Activated CD8-positive, alpha-beta memory T cell treated with anti-CD3 and anti-CD28 coated beads for 1 hour (primary cell): ENCODE data around the gene AARSD1.
"Not testable (repeated sequence)": the region's sequence is repeated elsewhere in the genome, so short reads cannot be mapped to it uniquely, and the experiment has no call there.

ENCODE experiments used
- DNase-seq, 2 donors: peaks; one replicate each; pipeline ENCODE4 v3.0.0-alpha.2; 2020; ENCODE audit warnings: low read depth in 1 of 2; ENCODE audit errors: extremely low read depth in 1 of 2

AARSD1 gene

GRCh38 chr17:42920922-42921321 is 43.3 kb downstream of the AARSD1 start:
- no peak for DNase-seq

- DNase-seq: no peak
These were observed 44.0 kb downstream of the AARSD1 start for GRCh38 chr17:42920106-42920900.

DNA sequence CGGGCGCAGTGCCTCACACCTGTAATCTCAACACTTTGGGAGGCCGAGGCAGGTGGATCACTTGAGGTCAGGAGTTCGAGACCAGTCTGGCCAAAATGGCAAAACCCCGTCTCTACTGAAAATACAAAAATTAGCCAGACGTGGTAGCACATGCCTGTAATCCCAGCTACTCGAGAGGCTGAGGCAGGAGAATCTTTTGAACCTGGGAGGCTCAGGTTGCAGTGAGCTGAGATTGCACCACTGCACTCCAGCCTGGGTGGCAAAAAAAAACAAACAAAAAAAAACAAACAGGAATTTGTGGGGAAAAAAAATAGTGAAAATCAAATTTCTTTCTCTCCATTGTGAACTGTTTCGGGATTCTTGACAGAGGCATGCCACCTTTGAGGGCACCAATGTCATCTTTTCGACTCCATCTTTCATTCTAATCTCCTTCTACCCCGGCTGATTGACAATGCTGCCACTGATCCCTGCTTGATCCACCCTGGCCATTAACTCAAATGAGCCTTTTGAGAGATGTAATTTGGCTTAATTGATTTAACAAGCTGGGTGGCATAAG is 44.7 kb downstream of the AARSD1 start:
- not testable (repeated sequence) for DNase-seq

GRCh38 chr17:42918902-42919521 is 45.2 kb downstream of the AARSD1 start:
- no peak for DNase-seq

DNA sequence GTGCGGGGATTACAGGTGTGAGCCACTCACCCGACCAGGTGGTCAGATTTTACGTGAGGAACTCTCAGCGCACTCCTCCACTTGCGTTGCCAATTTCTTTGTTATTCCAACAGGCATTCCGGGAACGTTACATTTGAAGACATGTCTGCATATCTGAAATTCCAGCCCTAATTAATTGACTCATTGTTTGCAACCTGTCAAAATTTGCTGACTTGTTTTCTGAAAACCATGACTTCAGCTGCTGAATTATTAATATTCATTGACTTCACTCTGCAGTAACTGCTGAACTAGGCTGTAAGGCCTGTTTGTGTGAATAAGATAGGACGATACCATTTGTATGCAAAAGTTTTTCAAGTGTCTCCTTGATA is 47.0 kb downstream of the AARSD1 start:
- no peak for DNase-seq

DNA sequence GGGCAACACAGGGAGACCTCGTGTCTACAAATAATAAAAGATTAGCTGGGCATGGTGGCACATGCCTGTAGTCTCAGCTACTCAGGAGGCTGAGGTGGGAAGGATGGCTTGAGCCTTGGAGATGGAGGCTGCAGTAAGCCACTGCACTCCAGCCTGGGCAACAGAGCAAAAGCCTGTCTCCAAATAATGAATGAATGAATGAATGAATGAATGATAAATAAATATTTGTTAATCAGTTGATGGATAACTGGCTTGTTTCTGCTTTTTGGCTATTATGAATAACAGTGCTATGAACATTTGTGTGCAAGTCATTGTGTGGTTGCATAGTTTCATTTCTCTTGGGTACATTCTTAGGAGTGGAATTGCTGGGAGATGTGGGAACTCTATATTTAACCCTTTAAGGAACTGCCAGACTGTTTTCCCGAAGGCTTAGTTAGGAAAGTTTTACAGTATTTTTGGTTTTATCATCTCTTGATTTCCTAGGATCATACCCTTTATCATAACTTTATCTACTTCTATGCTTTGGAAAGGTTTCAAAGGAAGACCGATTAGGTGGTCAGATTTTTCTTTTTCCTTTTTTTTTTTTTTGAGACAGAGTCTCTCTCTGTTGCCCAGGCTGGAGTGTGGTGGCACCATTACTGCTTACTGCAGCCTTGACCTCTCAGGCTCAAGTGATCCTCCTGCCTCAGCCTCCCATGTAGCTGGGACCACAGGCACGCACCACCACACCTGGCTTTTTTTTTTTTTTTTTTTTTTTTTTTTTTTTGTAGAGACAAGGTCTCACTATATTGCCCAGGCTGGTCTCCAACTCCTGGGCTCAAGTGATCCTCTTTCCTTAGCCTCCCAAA is 47.6 kb downstream of the AARSD1 start:
- not testable (repeated sequence) for DNase-seq

DNA sequence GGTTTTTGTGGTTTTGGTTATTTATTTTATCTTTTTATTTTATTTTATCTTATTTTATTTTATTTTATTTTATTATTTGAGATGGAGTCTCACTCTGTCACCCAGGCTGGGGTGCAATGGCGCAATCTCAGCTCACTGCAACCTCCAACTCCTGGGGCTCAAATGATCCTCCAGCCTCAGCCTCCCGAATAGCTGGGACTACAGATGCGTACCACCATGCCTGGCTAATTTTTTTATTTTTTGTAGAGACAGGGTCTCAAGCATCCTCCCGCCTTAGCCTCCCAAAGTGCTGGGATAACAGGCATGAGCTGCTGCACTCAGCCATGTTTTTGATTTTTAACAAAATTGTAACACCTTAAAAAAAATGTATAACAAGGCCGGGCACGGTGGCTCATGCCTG is 49.0 kb downstream of the AARSD1 start:
- DNase-seq: not testable (repeated sequence)

- no peak for DNase-seq
These were observed 50.2 kb downstream of the AARSD1 start for GRCh38 chr17:42913981-42914617.

GRCh38 chr17:42913522-42913921 is 50.7 kb downstream of the AARSD1 start:
- no peak for DNase-seq

DNA sequence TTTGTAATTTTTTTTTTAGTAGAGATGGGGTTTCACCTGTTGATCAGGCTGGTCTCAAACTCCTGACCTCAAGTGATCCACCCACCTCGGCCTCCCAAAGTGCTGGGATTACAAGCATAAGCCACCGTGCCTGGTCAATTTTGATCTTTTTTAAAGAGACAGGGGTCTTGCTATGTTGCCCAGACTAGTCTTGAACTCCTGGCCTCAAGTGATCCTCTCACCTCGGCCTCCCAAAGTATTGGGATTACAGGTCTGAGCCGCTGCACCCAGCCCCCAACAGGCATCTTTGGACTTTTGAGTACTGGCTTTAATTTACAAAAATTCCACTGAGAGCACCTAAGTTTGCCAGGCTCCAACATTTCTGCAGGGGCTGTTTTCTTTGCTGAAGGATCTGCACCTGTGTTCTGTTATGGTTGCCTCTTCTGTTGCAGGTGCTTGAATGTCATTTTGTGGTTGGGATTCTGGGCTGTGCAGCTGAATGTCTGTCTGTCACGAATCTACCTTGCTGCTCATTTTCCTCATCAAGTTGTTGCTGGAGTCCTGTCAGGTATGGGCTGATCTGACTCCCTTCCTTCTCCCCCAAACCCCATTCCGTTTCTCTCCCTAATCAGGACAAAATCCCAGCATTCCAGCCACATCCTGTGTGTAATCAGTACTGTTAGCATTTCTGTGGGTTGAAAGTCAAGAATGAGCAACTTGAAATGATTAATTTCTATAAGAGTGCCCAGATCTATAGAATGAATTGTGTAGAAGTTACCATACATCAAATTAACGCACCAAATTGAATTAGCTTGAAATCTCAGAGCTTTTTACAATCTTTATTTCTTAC is 55.2 kb downstream of the AARSD1 start:
- DNase-seq: no peak

- DNase-seq: no peak
These were observed 57.3 kb downstream of the AARSD1 start for GRCh38 chr17:42906772-42907446.

GRCh38 chr17:42904110-42904469 is 60.2 kb downstream of the AARSD1 start:
- no peak for DNase-seq

DNA sequence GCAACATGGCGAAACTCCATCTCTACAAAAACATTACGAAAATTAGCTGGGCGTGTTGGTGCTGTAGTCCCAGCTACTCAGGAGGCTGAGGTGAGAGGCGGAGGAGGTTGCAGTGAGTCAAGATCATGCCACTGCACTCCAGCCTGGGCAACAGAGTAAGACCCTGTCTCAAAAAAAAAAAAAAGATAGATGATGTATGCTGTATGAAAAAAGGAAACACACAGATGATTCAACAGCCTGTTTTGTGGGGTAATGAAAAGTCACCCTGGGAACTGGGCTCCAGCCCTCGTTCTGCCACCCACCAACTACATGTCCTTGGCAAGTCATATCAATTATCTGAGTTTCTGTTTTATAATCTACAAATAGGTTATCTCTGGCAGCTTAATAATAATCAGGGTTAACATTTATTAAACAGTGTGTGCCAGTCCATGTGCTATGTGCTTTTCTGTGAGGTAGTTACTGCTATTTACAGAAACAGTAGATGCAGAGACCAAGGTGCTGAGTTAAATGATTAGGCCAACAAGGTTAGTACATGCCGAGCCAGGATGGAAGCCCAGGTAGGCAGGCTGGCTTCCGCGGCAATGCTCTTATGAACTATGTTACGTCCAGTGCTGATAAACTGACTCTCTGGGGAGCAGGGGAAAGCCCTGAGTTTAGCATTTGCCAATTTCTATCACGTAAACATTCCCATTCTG is 62.6 kb downstream of the AARSD1 start:
- DNase-seq: no peak
